ENCODE measurements around the gene TFR2.

TFR2 gene

DNA sequence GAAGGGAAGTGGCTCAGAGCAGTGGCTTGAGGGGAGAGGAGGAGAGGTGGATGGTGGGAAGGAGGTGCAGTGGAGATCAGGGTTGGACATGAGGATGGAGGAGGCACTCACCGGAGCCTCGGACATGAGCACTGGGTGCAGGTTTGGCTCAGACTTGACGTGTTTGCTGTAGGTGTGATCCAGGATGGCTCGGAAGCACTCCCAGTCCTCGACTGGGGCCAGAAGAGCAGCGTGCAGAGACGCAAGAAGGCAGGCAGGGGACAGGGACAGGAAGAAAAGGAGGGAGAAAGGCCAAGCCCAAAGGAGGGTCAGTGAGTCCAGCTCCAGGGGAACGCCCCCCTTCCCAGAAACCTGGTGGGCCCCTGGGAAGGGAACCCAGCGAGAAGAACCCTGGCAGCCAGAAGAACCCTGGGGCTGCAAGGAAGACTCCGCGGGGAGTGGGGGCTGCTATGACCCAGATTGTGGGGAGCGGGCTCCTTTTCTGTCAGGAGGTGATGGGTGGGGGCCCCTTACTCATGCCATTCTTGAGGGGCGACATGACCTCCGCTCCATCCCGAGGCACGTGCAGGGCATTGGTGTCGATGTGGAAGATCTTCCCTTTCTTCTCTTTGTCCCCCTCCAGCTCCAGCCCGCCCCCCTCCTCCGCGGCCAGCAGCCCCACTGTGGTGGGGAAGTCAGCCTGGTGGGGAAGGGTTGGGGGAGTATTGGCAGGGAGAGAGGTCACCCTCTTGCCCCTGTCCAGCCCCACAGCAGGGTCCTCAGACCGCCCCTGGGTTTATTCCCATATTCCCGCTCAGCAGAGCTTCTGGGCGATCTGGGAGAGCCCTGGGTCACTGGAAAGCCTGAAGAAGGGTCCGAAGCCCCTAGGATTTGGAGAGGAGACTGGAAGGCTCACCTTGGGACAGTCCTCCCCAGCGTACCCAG lies 13.8 kb upstream of the TFR2 start:
- no peak for DNase-seq

DNA sequence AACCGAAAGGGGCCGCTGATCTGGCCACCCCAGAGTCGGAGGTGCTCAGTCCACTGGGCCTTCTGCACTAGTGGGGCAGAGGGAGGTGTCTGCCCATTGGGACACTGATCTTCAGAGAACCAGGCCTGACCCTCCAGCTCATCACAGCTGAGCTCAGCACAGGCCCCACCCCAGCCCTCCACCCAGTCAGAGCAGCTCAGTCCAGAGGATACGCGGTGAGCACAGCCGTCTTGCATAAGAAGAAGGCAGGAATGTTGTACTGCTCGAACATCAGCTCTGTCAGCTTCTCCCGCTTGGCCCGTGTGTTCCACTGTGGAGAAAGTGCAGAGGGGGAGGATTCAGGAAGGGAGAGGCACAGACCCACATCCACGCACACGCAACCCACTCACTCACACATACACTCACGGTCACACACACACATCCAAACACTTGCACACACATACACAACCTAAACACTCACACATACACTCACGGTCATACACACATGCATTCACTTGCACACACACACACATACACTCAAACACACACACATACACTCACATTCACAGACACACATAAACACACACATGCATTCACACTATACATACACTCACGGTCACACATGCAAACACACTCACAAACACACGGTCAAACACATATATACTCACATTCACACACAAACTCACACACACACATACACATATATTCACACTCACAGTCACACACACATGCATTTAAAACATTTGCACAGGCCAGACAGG lies 8.6 kb upstream of the TFR2 start:
- DNase-seq, result no peak

DNA sequence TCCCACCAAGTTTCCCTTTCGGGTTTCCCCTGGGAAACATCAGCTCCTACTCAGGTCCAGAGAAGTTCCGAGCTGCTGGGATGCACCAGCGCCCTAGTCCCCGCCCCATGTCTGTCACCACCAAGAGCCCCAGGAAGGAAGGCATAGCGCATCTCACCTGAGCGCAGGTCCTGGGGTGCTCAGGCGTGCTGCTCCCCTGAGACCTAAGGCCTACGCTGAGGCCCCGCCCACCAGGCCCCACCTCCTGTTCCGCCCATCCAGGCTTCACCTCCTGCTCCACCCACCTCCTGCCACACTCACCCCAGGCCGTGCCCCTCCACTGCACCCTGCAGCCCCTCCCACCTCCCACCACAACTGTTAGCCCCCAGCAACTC lies 1.2 kb upstream of the TFR2 start:
- DNase-seq, result no peak

DNA sequence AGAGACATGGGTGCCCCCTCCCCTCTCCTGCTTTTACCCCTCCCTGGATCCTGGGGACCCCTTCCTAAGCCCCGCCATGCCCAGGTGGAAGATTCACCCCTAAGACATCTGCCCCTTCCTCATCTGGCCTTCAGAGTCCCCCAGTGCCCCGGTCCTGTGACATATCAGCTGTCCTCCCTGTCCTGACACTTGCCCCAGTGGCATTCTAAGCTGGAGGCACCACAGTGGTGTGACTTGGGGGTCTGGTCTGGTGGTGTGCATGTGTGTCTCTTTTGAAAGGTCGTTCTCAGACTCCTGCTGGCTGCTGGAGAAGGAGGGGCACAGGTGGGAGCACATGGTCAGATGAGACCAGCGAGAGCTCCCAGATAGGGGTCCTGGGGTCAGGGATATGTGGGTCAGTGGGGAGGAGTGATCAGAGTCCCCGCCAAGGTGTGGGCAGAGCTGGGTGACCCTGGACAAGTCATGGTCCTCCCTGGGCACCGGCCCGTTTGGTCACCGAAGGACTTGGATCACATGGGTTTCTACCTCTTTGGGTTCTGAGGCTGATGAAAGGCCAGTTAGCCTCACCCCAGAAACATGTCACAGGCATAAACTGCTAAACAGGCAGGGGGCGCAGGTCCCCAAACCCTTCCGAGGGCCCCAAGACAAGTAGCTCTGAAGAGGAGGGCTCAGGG lies 645 bp upstream of the TFR2 start:
- no peak for DNase-seq

DNA sequence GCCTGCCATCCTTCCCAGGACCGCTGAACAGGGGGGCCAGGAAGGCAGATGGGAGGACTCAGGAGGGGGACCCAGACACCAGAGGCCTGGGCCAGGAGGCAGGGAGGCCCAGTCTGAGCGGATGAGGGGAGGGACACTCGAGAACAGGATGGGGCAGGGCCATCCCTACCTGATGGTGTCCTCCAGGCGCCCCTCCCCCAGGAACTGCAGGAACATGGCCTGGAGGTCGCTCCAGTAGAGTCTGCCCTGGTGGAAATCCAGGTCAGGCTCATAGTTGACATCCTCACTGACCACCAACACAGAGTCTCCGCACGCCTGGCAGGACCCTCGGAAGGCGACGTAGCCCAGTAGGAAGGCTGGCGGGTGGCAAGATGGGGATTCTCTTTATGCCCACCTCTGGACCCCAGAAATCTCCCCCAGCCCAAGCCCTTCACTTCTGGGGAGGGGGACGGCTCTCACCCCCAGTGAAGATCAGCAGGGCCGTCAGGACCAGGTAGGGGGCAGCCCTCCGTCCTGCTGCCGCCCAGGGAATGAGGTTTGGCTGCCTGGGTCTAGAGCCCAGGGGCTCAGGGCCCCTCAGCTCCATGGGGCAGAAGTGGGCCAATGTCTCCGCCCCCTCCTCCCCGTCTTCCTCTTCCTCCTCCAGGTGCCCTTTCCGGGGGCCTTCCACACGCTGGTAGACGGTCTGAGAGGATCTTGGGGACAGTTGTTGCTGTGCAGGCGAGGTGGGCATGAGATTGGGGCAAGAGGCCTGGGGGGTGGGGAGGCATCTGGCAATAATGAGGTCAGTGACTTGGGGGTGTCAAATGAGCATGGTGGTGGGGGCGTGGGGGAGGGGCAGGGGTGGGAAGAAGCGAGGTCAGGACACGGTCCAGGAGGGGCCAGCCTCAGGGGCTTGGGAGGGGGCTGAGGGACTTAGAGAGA lies 573 bp downstream of the TFR2 start:
- DNase-seq, result no peak

DNA sequence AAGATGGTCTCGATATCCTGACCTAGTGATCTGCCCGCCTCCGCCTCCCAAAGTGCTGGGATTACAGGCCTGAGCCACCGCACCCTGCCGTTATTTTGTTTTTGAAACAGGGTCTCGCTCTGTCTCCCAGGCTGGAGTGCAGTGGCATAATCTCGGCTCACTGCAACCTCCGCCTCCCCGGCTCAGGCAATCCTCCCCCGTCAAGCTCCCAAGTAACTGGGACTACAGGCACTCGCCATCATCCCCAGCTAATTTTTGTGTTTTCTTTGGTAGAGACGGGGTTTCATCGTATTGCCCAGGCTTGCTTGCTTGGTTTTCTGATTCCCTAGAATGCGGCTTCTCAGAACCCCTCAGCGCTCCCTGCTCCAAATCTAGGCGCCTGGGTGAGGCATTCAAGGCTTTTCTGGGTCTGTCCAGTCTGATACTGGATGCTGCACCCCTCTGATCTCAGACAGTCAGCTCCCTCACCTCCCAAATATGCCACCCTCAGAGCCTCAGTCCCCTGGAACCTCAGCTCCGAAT lies 1.3 kb downstream of the TFR2 start:
- DNase-seq, result no peak

DNA sequence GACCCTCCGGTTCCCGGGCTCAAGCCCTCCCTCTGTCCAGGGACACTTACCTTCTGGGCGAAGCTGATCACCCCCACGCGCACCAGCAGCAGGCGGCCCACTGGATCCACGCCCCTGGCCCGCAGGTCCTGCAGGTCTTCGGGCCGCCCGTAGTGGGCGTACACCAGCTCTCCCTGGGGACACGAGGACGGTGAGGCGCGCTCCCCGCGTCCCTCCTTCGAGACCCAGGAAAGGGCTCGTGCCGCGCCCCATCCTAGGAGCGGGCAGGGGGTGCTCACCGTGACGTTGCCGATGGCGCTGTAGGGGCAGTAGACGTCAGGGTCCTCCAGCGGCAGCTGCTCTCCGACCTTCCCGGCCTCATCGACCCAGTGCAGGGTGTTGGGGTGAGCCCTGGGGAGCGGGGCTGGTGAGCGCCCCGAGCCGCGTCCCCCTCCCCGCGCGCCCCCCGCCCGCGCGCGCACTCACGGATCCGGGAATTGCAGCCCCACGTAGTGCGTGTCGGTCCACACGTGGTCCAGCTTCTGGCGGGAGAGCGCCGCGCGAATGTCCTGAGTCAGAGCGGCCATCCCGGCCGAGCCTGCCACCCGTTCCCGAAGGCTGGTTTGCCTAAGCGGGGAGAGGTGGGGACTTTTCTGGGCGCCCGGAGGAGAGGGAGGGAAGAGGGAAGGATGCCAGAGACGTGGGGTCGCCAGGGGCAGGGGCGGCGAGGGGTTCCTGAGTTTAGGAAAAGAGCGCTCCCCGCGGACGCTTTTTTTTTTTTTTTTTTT lies 8.2 kb downstream of the TFR2 start:
- peak in 5 of 14 donors; percentile 10 to 42 (median 20) for DNase-seq

DNA sequence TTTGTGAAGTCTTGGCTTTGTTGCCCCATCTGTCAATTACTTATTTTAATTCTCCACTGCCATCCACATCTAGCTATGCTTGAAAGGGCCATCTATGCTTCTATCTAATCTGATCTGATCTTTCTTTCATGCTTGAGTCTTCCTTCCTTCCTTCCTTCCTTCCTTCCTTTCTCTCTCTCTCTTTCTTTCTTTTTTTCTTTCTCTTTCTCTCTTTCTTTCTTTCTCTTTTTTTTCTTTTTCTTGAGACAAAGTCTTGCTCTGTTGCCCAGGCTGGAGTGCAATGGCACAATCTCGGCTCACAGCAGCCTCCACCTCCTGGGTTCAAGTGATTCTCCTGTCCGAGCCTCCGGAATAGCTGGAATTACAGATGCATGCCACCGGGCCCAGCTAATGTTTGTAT lies 11.3 kb downstream of the TFR2 start:
- DNase-seq, result no peak

DNA sequence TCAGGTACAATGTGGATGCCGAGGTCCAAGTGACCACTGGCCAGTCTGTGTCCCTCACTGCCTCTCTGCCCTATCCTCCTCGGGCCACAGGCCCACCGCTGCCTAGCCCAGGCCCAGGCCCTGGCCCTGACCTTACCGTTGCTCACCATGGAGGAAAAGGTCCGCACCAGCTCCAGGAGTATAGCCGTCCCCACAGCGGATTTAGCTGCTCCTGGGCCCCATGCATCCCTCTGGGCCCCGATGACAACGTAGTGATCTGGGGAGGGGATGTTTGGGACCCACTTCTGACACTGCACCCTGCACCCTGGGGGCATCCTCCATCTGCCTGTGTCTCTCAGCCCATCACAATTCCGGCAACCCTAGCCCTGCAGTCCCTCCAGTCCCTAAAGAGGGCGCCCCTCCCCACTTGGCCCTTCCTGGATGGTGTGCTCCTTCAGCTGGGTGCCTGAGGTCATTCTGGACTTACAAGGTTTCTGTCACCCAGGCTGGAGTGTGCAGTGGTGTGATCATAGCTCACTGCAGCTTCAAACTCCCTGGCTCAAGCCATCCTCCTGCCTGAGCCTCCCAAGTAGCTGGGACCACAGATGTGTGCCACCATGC lies 12.1 kb downstream of the TFR2 start:
- DNase-seq, result no peak

DNA sequence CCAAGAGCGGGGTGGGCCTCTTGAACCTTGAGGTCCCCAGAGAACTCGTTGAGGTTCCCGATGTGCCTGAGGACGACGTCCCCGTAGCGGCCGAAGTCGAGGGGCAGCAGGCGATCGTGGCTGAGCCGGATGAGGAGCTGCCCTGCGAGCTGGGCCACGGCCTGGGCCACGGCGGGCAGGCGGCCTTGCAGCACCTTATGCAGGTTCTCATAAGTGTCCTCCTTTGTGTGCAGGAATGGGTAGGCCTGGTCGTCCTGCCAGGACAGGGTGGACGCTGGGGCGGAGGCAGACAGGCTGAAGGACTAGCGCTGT lies 14.2 kb downstream of the TFR2 start:
- DNase-seq, result no peak

DNA sequence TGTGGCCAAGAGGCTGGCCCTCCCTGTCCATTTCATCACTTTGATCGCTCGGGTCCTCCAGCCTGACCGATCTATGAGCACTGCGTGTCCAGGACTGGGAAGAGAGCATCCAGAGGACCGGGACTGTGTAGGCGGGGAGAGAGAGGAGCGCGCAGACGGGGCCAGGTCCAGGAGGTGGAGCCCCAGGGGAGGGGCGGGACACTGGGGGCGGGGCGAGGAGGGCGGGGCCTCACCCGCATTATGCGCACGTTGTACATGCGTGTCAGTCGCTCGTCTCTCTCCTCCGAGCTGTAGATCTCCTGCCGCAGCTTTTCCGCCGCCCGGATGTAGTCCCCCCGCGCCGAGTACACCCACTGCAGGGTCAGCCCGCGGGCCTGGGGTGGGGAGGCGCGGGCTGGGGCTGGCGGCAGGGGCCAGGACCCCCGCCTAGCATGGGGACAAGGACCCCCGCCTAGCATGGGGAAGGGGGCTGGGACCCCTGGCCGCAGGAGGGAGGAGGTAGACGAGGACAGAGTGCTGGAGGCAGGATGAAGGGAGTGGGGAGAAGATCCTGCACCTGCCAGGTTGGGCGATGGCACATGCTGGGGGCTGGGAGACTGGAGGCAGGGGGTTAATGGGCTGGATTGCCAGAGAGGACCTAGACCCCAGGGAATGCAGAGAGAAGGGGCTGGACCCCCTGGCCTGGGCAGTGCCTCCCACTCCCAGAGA lies 14.7 kb downstream of the TFR2 start:
- DNase-seq, result peak in 7 of 14 donors; percentile 3 to 72 (median 19)

DNA sequence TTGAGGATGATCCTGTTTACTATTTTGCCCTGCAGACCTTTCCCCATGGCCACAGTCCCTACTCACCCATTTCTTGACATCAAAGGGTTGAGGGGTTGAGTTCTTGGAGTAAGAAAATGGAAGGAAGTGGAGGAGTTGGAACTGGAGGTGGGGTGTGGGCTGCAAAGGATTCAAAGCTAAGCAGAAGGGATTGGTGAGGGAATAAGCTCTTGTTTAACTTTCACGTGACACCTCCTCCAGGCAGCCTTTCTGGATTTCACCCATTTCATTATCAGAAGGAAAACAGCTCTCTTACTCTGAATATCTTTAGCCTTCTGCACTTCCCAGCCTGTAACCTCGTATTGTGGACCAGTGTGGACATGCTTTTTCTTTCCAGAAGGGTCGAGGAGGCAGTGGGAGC lies 15.3 kb downstream of the TFR2 start:
- DNase-seq, result no peak

DNA sequence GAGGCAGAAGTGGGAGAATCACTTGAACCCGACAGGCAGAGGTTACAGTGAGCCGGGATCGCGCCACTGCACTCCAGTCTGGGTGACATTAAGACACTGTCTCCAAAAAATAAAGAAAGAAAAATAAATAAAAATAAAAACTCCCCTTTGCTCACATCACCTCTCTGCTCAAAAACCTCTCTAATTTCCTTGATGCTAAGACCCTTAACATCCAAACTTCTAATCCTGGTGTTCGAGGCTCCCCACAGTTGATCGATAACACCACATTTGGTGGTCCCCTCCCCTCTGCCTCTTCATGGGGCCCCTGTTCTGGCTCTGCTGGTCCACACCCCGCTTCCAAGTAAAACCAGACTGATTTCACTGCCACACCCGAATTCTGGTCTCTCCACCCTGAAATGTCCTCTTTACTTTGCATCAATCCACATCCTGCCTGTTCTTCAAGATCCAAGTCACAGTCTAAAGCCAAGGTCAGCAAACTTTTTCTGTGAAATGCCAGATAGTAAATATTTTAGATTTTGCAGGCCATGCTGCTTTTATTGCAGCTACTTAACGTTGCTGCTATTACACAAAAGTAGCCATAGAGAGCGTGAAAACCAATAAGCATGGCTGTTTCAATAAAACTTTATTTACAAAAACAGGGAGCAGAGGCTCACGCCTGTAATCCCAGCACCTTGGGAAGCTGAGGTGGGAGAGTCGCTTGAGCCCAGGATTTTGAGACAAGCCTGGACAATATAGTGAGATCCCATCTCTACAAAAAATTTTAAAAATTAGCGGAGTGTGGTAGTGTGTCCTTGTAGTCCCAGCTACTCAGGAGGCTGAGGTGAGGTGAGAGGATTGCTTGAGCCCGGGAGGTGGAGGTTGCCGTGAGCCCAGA lies 17.2 kb downstream of the TFR2 start:
- DNase-seq, result no peak

DNA sequence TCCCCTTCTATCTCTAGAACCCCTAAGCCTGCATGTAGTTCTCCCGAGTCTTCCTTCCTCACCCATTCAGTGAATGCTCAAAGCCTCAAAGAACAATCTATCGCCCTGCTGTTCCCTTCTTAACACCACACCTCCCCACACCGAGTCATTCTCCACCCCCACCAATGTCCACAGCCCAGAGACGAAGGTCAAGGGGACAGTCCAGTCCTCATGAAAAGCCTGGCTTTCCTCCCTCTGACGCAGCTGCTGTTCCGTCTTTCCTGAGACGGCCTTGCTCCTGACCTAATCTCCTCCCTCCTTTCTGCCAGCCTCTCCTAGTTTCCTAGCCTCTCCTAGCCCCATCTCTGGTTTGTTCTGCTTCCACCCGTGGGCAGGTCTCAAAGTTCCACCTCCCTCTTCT lies 19.8 kb downstream of the TFR2 start:
- DNase-seq, result no peak

DNA sequence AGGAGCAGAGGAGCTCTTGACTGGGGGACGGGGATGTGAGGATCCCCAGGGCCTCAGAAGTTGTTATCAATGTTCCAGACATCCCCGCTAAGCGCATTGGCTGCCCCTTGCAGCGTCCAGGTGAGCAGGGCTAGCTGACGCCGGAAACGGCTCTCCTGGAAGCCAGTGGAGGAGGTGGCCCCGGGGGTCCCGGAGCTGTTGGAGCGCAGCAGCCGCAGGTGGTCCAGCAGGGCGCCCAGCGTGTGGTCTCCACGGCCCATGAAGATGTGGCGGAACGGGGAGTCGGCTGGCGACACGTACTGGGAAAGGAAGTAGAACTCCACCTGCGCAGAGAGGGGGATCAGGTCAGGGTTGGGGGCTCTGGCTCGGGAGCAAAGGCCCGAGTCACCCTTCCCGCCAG lies 20.5 kb downstream of the TFR2 start:
- DNase-seq, result no peak

DNA sequence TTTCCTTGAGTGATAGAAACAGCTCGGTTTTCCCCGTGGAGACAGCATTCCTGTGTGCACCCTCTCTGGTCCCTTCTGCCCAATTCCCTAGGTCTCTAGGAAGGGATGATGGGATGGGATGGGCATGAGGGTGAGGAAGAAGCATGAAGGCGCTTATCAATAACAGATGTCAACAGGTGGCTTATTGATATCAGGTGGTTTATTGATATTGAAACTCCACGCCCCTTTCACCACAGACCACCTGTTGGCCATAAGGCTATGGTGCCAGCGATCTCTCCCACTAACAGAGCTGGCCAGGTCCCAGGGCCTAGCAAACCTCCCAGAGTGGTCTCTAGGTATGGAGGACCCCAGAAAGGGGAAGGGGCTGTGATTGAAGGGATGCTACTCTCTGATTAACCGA lies 21.1 kb downstream of the TFR2 start:
- DNase-seq, result no peak

DNA sequence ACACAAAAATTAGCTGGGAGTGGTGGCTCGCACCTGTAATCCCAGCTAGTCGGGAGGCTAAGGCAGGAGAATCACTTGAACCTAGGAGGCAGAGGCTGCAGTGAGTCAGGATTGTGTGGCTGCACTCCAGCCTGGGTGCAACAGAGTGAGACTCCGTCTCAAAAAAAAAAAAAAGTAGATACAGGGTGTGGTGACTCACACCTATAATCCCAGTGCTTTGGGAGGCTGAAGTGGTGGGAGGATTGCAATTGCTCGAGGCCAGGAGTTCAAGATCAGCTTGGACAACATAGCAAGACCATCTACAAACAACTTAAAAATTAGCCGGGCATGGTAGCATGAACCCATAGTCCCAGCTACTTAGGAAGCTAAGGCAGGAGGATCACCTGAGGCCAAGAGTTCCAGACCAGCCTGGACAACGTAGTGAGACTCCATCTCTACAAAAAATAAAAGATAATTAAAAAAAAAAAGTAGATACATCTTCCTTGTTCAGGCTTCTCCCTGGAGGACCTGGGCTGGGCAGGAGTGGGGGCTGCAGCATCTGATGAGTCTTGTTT lies 27.0 kb downstream of the TFR2 start:
- DNase-seq, result no peak

DNA sequence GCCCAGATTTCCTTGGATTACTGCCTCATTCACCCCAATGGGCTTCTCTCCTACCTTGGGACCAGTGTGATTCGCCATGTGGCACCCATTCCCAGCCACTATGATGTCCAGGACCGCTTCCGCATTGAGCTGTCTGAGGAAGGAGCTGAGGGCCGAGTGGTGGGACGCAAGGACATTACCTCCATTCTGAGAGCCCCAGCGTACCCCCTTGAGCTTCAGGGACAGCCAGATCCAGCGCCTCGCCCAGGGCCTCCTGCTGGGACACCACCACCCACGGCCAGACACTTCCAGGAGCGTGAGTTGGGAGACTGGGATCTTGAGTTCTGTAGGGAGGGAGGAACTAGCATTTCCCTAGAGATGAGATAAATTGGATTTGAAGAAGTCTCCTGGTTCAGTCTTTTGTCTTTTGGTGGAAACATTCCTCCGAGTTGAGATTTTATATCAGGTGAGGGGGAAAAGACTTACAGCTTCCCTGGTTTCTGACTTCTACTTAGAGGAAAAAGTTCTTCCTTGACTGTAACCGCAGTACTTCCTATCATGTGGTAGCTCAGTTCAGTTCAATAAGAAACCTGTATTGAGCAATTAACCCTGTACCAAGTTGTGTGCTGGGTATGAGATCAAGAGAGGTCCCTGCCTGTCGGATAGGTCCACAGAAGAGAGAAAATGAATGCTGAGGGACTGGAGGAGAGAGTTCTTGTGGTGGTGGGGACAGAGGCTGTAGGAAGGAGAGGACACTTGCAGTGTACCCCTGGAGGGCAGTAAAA lies 27.8 kb downstream of the TFR2 start:
- DNase-seq, result no peak
